Right ventricle myocardium superior (tissue), 1 donor: ENCODE data around the gene CIC. TPM values are rescaled to one million over a fixed set of nuclear protein-coding genes. Genes with fewer than 3 reads are reported as not detected.

ENCODE experiments used
- ATAC-seq: fragments of 200-7000 bp; cut with Tn5 transposase; one replicate; pipeline ENCODE4 v1.9.1; 2020; ENCODE audit warnings: mild to moderate bottlenecking; ENCODE audit not compliant: poor library complexity
- DNase-seq: peaks from one replicate; pipeline ENCODE4 v3.0.0-alpha.2; 2020
- intact Hi-C: fragments of 100-400 bp; cut with DNase I; formaldehyde crosslinking; loops from one replicate; pipeline ENCODE4 v1.11.2; 2022
- long read RNA-seq: library from polyadenylated mRNA; unstranded; transcript quantifications from one replicate; pipeline ENCODE4 v2.0.0, GENCODE V29; 2021
- total RNA-seq: library from RNA; stranded (reverse); fragmentation: NEBNext Ultra II Directional; extraction: Animal tissue kit (Norgen Biotek cat#: 25700); gene quantifications from one replicate; pipeline ENCODE4 v1.2.1, GENCODE V29; 2021
- donor health status: DM: no; HTN: yes; CAD: no; lungs with severe emphysema.

The CIC gene
- 33.6 TPM for total RNA-seq
- long read RNA-seq, partial matches to known transcripts = 9 of 15 reads
- long read RNA-seq, other reads (novel, unspliced or antisense) = 6 of 15 reads

DNA sequence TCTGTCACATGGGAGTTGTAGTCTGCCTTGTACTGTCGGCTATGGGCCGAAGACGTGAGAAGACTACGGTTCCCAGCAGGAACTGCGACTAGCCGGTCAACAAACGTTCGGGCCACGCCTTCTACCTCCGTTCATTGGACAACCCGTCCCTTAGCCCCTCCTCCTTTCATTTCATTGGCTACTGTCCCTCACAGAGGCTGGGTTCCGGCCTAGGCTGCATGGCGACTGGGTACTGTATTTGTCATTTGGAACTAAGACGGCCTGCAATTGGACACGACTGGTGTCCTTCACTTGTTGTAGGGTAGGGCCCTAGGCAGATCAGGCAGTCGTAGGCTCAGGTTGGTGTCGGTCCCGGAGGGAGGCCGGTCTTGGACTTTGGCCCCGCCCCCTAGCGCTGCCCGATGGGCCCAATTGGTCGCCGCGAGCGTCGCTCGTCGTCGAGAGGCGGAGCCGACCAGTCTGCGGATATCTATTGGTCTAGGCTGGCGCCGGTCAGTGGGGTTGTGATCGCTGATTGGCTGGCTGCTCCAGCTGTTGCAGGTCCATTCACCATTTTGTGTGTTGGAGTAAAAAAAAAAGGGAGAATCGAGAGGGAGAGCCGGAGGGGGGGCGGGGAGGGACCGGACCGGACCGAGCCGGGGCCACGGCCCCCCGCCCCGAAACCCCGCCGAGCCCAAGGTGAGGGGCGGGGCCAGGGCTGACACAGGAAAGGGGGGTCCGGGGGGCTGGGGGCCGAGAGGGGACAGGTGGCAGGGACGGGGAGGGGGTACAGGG, at the start of gene CIC:
Gene CIC, plus strand, starts transcription at position 549 of the 774 bp plus-strand sequence. CDS start 2,532 bp downstream, outside the sequence.
- DNase-seq (peak; percentile 99), ATAC-seq (peak; percentile 90)
- intact Hi-C loops = no loop called here

DNA sequence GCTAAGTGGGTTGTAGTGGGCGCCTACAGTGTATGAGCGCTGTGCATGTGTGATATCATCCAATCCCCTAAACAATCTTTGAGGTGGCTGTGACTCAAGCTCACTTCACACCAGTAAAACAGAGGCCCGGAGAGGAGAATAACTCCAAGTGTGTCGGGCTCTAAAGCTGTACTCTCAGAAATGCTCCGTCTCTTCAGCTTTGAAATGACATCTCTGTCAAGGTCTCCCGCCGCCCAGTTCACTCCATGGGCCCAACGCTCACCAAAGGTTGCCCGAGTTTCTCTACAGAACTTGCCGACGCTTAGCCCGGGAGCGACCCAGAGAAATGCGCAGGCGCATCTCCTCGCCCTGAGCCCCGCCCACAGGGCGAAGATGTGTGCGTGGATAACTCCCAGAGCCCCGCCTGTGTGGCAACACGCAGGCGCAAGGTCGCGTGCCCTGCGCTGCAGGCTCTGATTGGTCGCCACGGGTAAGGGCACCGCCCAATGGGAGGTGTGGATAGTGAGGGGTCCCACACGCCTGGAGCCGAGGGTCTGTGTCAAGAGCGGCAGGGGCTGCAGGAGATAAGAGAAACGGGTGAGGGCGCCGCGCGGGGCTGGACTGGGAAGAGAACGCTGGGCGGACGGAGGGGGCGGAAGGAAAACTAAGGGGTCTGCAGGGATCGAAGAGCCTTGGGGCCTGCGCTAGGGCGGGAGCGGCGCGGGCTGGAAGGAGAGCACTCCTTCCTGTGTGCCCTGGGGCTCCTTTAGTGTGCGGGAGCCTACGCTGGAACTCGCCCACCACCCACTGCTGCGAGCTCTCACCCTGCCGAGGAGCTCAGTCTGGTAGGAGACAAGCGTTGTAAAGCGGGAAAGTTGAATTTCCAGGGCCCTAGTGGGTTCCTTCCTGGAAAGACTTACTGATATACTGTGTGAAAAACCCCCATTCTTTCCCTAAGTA, 49.0 kb upstream of the CIC start, which contains the start of gene ZNF526:
Gene ZNF526, plus strand, starts transcription at position 501 of the 939 bp plus-strand sequence. CDS start 4,092 bp downstream, outside the sequence.
- DNase-seq (peak; percentile 99), ATAC-seq (peak; percentile 91)
- intact Hi-C loops = no loop called here

DNA sequence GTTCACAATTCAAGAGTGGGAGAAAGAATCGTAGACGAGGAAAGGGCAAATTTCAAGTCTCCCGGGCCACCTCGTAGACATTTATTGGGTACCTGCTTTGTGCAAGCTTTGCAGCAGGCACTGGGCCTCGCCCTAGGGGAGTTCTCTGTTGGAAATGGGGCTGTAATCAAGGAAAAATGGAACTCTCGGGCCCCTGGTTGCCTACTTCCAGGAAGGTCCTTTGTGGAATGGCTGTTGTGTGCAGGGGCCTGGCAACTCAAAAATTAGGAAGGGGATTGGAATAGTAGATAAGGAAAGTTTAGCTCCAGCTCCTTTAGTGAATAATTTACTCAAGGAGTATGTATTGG, 48.3 kb upstream of the CIC start:
- intact Hi-C loops = no loop called here
- DNase-seq (peak; percentile 20), ATAC-seq (no peak)

DNA sequence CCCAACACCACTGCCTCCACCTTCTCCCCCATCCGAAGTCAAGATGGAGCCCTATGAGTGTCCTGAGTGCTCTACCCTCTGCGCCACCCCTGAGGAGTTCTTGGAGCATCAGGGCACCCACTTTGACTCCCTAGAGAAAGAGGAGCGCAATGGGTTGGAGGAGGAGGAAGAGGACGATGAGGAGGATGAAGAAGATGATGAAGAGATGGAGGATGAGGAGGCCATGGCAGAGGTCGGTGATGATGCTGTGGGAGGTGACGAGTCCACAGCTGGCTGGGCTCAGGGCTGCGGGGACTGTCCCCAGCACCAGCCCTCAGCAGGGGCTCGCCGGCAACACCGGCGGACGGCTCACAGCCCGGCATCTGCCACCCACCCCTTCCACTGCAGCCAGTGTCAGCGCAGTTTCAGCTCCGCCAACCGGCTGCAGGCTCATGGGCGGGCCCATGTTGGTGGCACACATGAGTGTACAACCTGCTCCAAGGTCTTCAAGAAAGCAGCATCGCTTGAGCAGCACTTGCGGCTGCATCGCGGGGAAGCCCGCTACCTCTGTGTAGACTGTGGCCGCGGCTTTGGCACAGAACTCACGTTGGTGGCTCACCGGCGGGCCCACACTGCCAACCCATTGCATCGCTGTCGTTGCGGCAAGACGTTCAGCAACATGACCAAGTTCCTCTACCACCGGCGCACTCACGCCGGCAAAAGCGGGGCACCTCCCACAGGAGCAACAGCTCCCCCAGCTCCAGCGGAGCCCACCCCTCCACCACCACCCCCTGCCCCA, 43.9 kb upstream of the CIC start:
- no peak for ATAC-seq
- intact Hi-C loops = no loop called here

DNA sequence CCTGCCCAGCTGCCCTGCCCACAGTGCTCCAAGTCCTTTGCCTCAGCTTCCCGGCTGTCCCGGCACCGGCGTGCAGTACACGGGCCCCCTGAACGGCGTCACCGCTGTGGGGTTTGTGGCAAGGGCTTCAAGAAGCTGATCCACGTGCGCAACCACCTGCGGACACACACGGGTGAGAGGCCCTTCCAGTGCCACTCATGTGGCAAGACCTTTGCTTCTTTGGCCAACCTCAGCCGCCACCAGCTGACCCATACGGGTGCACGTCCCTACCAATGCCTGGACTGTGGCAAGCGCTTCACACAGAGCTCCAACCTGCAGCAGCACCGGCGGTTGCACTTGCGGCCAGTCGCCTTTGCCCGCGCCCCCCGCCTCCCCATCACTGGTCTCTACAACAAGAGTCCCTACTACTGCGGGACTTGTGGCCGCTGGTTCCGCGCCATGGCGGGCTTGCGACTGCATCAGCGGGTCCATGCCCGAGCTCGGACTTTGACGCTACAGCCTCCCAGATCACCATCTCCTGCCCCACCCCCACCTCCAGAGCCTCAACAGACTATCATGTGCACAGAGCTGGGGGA, 43.2 kb upstream of the CIC start:
- ATAC-seq (no peak), DNase-seq (no peak)
- intact Hi-C loops = no loop called here

More for the DNA sequence above, 43.9 kb upstream of the CIC start:
- peak; percentile 37 for DNase-seq

DNA sequence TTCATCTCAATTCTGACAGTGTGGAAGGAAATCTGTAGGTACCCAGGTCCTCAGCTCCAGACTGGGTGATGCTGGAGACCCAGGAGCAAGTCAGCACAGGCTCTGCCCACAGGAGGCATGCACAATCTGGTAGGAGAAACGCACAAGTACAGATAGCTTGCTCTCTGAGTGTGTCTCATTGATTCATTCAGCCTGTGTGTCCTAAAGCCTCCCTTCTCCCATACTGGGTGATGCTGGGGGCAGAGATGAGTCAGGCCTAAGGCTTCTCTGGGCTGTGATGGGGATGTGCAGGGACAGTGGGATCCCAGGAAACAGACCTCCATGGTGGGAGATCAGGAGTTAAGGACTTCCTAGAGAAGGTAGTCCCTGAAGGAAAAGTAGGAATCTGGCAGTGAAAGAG, 42.2 kb upstream of the CIC start:
- intact Hi-C loops = no loop called here
- no peak for ATAC-seq
- DNase-seq = no peak

DNA sequence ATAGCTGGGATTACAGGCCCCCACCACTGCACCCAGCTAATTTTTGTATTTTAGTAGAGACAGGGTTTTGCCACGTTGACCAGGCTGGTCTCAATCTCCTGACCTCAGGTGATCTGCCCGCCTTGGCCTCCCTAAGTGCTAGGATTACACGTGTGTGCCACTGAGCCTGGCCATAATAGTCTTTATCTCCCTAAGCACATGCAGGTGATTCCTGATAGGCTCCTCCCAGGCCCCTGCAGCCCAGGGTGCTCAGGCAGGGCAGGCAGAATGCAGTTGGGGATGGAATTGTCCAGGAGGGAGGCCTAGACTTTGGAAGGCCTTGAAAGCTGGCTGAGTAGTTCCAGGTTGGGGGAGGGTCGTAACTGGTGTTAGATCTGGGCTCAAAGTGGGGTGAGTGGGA, 40.4 kb upstream of the CIC start:
- DNase-seq (no peak), ATAC-seq (no peak)
- intact Hi-C loops = no loop called here

DNA sequence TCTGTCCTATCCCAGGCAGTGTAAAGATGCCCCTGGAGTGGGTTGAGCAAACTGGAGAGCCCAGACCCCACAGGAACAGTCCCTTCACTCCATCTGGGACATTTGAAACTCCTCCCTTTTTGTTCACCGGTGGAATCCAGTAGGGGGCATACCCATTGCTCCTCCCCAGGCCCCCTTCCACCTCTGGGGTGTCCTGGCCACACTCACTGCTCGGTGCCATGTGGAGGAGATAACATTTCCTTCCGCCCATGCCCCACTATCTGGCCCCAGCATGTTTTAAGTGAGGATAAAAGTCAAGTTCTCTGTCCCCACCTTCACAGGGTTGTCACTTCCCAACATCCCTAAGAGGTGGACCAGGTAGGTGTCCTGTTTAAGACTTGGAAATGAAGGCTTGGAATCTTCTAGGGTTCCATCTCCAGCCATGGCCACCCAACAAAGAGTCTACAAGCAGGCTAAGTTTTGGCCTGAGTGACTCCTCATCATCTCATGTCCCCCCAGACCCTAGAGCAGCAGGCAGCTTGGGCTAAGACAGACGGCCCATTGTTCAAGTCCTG, 39.7 kb upstream of the CIC start:
- DNase-seq (peak; percentile 5), ATAC-seq (no peak)
- intact Hi-C loops = no loop called here

DNA sequence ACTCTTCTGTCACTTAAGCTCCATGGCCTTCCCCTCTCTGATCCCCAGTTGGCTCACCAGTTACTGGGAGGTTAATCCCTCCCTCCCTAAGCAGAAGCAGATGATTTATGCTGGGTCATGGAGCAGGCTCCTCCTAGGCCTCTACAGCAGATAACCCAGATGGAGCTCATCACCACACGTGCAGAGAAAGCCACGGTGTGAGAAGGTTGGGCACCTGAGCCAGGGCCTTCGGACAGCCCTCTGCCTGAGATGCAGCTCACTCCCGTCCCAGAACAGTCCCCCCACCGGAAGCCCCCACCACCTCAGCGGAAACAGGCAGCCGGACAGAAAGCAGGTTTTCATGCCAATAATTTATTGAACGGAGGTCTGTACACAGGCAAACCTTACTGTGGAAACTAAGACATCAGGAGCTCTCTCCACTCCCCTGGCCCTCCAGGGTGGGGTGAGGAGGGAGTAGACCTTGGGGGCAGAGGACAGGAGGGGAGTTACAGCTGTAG, 39.1 kb upstream of the CIC start:
- ATAC-seq = no peak
- intact Hi-C loops = no loop called here
- peak; percentile 27 for DNase-seq

DNA sequence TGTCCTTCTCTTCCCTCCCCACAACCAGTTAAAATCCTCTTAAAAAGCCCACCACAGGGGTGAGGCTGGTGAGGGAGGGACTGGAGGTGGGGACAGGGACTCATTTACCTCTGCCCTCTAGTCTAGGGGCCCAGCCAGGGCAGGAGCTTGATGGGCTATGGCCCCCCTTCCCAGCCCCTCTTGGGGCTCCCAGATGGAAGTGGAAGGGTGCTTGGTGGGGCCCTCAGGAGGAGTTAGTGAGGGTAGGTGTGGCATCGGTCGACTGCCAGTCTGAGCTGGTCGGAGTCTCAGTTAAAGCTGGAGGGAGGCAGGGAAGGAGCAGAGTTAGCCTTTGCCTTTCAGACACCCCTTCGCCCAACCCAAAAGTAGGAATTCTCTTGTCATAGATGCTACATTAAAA, 38.5 kb upstream of the CIC start:
- intact Hi-C loops = no loop called here
- ATAC-seq = no peak
- DNase-seq = peak; percentile 9

DNA sequence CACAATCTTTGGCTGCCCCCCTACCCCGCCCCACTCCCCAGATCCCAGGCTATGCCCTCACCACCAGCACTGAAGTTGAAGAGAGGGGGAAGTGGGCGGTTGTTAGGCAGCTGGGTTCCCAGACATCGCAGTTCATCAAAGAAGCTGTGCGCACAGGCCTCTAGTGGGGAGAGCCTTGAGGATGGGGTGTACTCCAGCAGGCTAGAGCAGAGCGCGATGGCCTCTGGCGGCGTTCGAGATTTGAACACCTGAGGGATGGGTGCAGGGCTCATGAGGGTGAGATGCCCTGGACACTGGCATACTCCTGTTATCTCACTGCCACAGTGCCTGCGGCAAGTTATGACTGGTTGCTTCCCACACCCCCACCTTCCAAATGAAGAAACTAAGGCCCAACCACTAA, 36.6 kb upstream of the CIC start:
- ATAC-seq = no peak
- intact Hi-C loops = no loop called here

DNA sequence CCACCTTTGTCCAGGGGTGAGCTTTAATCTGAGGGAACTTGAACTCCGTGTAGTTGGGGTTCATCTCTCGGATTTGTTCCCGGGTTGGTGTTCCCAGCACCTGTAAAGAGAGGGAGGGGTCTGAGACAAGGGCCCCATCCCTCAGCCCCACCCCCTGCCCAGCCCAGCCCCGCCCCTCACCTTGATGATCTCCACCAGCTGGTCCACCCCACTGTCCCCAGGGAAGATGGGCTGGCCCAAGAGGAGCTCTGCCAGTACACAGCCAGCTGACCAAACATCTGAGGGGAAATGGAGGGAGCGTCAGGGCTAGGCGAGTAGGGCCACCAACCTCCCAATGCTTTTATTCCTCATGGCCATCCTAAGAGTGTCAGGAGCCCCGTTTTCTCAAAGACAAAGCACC, 35.9 kb upstream of the CIC start:
- ATAC-seq (no peak), DNase-seq (no peak)
- intact Hi-C loops = no loop called here

More for the DNA sequence above, 36.6 kb upstream of the CIC start:
- no peak for DNase-seq

DNA sequence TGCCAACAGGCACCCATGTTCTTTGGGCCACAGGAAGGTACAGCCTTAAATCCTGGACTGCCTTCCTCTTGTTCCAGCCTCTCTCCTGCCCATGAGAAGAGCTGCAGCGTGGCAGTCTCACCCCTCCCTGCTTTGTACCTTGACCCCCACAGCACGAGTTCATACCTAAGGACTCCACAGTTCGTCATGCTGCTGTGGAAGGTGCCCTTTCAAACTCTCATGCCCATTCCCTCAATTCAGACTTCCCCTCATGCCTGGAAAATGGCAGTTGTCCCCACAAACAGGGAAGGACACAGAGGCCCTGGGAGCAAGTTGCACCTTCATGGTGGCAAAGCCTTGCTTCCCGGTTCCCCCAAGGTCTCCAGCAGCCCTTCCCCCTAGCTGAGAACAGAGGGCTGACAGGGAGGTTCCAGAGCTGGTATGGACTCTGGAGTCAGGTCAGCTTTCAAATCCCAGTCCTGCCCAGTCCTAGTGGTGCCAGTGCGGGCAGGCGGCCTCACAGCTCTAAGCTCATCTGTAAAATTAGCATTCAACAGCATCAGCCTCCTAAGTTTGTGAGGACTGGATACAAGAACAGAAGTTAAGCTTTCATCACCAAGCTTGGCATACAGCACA, 35.3 kb upstream of the CIC start:
- DNase-seq (no peak), ATAC-seq (no peak)
- intact Hi-C loops = no loop called here

DNA sequence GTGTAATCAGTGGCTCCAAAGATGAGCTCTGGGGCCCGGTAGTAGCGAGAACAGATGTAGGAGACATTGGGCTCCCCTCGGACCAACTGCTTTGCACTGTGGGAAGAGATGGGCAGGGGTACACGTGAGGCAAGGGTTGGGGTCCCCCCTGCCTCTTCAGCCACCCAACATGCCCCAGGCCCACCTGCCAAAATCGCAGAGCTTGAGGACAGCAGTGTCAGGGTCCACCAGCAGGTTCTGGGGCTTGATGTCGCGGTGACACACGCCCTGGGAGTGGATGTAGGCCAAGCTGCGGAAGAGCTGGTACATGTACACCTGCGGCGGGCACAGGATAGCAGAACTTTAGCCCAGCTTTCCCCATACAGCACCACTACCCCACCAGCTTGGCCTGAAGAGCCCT, 34.7 kb upstream of the CIC start:
- DNase-seq (no peak), ATAC-seq (no peak)
- intact Hi-C loops = no loop called here

DNA sequence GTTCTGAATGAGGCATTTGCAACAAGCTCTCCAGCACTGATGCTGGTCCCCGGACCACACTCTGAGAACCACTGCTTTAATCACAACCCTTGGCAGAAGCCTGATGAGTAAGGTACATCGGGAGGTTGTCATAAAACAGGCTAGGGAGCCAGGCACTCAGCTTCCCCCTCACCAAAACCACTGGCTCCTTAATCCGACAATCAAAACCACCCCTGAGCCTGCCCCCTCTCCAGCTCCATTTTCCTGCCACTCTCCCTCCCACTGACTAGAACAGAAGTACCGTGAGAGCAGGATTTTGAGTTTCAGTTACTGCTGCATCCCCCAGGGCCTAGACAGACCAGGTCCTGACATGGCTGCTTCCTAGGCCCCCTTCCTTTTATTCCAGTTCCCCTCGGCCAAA, 33.9 kb upstream of the CIC start:
- no peak for ATAC-seq
- intact Hi-C loops = no loop called here
- DNase-seq = no peak

DNA sequence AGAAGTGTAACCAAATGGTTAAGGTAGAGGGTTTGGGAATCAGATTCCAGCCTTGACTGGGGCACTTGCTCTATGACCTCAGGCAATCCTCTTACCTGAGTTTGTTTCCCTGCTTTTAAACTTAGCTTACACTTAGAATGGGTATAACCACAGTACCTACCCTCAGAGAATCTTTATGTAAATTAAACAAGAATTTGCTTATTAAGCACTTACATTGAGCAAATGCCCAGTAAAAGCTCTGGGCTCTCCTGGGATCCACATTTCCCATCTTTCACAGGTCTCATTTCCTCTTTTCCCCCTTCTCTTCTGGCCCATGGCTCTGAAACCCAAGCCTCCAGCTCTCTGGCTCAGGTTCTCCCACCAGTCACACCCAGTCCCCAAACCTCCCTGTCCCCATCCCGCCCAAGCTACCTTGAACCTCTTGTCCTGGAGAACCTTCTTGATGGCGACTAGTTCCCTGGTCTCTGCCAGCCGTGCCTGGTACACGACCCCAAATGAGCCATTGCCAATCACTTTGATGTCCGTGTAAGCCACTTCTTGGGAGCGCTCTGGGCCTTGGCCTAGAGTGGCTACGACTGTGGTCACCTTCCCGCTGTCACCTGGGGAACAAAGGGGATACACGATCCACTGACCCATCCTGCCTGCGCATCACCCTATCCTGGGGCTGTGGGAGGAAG, 29.4 kb upstream of the CIC start:
- ATAC-seq (no peak), DNase-seq (no peak)
- intact Hi-C loops = no loop called here

DNA sequence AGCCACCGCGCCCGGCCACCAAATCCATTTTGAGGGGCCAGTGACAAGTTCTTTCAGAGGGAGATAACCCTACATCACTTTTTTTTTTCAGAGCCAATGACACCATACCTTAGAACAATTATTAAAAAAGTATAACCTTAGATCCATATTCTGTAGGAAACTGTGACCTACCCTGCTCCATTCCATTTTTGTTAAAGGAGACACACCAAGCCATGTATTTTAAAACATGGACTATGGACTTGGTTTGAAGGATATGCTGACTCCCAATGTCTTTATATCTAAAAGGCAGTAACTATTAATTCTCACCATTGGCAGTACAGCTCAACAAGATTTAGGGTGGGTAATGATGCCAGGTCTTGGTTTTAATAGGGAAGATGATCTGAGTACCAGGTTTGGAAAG, 27.8 kb upstream of the CIC start:
- ATAC-seq = no peak
- DNase-seq = no peak
- intact Hi-C loops = no loop called here
